ENCODE data around the gene ZNF93.
"Not testable (repeated sequence)": the region's sequence is repeated elsewhere in the genome, so short reads cannot be mapped to it uniquely, and the experiment has no call there.

The ZNF93 gene

DNA sequence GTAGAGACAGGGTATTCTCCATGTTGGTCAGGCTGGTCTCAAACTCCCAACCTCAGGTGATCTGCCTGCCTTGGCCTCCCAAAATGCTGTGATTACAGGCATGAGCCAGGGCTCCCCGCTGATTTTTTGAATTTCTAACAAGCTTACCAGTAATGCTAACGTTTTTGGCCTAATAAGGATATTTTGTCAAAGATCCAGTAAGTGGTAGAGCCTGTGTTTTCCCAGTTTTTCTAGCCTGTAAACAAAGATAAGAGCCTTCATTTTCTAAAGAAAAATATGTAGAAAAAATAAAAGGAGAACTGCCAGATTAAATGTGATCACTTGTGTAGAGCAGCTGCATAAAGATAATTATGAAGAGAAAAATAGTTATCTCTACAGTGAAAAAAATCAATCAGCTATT lies 37.7 kb downstream of the ZNF93 start:
- DNase-seq (ENCODE audit: low read depth) = no peak

DNA sequence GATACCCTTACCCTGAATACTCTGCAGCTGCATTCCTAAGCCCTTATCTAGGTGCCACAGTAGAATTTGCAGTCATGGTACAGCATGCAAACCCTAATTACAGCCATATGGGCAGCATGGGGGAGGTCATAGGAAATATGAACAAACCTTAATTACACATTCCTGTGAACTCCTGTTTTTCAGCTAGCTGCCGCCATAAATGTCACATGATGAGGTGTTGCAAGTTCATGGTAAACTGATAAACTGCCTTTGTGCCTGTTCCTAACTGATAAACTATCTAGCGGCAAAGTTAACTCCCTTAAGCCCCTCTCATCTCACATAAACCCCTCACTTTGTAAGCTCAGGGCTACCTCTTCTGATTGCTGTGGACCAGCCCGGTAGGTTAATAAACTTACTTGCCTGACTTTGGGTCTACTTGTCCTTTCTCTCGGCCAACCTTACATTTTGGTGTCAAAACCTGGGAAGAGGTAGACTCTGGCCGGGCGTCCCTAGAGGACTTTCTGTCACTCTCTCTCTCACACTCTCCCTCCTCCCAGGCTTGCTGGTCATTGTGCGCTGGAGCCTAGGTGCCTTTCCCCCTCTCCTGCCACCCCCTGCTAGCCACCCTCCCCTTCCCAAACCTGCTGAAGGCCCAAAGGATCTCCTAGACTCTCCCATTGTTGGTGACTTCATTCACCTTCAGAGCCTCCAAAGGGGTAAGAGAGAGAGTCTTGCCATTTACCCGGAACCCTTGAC lies 43.3 kb downstream of the ZNF93 start:
- no peak for DNase-seq (ENCODE audit: low read depth)

DNA sequence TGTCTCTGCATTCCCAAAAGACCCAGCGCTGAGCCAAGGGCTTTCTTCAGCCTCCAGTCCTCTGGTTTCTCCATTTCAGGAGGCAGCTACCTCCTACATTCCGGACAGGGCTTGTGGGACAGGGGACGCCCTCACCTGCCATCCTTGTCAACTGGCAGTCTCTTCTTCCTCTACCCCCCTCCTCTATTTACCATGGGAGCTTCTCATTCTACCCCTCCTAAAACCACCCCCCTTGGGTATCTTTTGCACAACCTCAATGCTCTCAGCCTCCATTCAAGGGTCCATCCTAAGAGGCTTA lies 43.8 kb downstream of the ZNF93 start:
- no peak for DNase-seq (ENCODE audit: low read depth)

DNA sequence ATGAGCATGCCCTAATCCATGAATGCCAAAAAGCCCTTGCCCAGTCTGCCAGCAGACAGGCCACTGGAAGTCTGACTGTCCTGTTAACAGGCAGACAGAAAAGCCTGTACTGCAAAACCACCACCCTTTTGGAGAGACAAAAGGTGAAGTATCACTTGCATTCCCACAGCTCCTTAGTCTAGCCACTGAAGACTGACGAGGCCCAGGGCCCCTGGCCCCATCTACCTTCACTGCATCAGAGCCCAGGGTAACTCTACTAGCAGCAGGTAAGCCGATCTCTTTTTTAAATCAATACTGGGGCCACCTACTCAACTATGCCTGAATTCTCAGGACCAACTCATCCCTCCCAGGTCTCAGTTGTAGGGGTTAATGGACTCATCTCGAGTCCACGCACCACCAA lies 45.5 kb downstream of the ZNF93 start:
- no peak for DNase-seq (ENCODE audit: low read depth)

DNA sequence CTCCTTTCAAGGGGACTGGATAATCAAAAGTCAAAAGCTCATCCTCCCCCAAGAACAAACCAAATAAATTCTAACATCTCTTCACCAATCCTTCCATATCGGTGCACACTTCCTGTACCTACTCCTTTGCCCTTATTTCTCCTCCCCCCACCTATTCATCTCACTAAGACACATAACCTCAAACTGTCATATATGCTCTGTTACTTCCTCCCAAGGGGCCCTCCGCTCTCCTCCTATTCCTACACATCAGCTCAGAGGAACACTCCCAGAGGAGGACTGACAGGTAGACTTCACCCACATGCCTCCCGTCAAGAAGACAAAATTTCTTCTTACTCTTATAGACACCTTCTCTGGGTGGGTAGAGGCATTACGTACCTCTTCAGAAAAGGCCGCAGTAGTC lies 48.1 kb downstream of the ZNF93 start:
- DNase-seq (ENCODE audit: low read depth) = no peak

DNA sequence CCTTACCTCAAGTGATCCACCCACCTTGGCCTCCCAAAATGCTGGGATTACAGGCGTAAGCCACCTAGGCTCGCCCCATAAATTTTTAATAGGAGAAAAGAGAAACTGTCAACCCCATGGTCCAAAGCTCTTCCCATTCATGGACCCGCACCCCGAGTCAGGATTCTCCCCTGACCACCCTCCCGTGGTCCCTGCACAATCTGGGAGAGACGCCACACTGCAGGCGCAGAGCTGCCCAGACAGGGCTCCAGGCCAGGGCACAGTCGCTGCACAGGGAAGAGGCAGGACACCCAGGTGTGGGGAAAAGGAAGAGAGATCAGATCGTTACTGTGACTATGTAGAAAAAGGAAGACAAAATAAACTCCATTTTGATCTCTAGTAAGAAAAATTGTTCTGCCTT lies 54.5 kb downstream of the ZNF93 start:
- no peak for DNase-seq (ENCODE audit: low read depth)

DNA sequence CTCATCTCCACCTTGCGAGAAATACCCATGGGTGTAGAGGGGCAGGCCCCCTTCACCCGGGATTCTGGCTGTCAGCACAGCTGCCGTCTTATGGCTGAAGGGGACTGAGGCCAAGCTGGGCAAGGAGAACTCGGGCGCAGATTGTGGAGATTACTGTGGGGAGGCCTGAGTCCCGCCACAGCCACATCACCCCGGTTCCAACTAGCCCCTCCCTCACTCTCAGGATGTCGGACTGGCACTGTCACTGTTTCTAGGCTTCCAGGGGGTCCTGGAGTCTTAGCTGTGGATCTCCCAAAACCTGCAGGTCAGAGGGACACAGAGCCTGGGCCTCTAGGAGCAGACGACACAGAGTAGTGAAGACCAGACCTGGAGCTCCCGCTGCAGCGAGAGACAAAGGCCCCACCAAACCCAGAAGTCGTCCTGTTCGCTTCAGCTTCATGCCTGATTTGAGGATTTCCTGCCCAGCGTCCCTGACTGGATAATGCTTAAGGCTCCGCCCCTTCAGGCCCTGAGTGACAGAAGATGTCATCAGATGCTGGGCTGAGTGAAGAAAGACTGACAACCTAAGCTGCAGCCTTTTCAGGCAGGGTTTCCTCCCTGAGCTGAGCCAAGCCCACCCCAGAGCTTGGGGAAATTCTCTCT lies 55.8 kb downstream of the ZNF93 start:
- no peak for DNase-seq (ENCODE audit: low read depth)

DNA sequence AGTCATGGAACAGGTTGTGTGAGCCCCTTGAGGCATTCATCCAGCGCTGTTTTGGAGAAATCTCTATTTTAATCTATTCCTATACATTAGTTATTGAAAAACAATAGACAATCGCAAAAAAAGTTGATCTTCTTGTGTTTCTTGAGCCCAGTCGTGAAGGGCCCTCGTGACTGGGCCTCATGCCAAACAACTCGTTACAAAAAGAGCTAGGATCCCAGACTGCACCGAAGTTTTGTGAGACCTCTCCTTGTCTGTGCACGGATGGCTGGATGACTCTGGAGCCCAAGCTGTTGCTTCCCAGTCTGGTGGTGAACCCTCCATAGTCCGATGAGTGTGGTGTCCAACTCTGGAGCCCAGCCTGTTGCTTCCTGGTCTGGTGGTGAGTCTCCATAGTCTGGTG lies 57.0 kb downstream of the ZNF93 start:
- DNase-seq (ENCODE audit: low read depth) = not testable (repeated sequence)

DNA sequence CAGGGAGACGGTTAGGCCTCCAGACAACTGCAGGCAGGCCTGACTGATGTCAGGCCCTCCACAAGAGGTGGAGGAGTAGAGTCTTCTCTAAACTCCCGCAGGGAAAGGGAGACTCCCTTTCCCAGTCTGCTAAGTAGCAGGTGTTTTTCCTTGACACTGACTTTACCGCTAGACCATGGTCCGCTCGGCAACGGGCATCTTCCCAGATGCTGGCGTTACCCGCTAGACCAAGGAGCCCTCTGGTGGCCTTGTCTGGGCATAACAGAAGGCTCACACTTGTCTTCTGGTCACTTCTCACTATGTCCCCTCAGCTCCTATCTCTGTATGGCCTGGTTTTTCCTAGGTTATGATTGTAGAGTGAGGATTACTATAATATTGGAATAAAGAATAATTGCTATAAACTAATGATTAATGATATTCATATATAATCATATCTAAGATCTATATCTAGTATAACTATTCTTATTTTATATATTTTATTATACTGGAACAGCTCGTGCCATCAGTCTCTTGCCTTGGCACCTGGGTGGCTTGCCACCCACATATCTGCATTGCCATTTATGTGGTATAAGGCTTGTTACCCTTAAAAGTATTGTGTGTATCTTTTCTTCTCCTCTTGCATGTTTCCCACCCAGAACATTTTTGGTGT lies 58.5 kb downstream of the ZNF93 start:
- peak; percentile 3 for DNase-seq (ENCODE audit: low read depth)

DNA sequence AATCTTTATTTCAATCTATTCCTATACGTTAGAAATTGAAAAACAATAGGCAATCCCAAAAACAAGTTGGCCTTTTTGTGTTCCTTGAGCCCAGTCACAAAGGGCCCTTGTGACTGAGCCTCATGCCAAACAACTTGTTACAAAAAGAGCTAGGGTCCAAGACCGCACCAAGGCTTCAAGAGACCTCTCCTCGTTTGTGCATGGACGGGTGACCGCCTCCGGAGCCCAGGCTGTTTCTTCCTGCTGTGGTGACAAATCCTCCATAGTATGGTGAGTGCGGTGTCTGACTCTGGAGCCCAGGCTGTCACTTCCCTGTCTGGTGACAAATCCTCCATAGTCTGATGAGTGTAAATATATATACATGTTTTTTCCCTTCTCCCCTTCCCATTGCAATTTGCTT lies 63.7 kb downstream of the ZNF93 start:
- no peak for DNase-seq (ENCODE audit: low read depth)

DNA sequence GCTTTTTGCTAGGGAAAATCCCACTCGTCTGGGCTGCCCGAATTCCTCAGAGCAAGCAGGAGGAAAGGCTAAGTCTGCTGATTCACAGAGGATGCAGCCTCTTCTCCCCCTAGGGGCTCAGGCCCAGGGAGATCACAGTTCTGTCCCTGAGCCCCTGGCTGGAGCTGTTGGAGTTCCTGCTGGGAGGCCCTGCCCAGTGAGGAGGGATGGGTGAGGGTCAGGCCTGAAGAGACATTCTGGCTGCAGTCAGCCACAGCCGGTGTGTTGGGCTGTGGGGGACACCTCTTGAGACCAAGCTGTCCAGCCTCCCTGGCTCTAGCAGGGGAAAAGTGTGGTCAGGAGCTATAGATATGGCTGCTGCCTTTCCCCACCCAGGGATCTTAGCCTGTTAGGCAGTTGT lies 65.4 kb downstream of the ZNF93 start:
- not testable (repeated sequence) for DNase-seq (ENCODE audit: low read depth)

DNA sequence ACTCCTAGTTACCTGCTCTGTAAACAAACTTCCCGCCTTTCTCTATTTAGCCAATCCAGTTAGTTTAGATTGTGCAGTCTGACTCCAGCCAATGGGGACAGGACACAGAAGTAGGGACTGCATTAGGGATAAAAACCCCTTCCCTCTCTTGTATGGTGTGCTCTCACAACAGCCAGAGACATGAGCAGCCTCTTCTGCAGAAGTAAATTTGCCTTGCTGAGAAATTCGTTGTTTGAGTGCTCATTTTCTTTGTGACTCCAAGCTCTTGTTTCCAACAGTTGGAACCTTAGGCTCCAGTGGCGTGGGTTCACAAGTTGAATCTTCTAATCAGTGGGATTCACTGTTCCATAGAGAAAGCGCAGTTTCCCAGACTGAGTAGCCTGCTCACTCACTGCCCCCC lies 66.1 kb downstream of the ZNF93 start:
- DNase-seq (ENCODE audit: low read depth) = no peak
